Neural progenitor cell (in vitro differentiated cells): ENCODE measurements around the gene SDK1.

ENCODE experiments used
- EZH2 ChIP-seq: fragments of 200-600 bp; sonication (generic); IDR thresholded peaks from 2 replicates; pipeline ENCODE4 v1.6.1; 2017; ENCODE audit warnings: antibody characterized with exemption, mild to moderate bottlenecking, moderate library complexity
- TF ChIP-seq, protein P1 (sequence below): fragments of 200-600 bp; sonication (generic); IDR thresholded peaks from 2 replicates; pipeline ENCODE4 v1.5.1; 2017; ENCODE audit warnings: antibody characterized with exemption, mild to moderate bottlenecking

DNA sequence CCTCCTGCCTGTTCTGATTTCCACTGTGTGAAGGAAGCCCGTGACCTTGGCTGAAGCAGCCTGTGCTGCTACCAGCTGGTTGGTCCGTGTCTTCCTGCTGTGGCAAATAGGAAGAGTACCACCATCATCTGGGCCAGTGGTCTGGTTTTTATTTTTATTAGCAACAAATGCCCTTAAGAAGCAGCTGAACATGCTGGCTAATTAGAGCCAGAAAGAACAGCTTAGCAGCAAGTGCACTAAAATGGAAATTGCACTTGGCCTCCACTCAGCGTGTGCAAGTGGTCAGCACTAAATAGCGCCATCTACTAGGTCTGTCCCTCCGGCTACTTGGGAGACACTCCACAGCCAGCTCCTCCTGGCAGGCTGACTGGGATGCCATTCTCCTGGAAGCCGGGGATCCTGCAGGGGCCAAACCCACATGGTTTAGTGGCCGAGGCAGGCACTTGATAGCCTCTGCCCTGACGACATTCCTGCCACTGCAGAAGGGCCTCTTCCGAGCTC is 690.7 kb downstream of the SDK1 start:
- TF ChIP-seq, protein P1, sequence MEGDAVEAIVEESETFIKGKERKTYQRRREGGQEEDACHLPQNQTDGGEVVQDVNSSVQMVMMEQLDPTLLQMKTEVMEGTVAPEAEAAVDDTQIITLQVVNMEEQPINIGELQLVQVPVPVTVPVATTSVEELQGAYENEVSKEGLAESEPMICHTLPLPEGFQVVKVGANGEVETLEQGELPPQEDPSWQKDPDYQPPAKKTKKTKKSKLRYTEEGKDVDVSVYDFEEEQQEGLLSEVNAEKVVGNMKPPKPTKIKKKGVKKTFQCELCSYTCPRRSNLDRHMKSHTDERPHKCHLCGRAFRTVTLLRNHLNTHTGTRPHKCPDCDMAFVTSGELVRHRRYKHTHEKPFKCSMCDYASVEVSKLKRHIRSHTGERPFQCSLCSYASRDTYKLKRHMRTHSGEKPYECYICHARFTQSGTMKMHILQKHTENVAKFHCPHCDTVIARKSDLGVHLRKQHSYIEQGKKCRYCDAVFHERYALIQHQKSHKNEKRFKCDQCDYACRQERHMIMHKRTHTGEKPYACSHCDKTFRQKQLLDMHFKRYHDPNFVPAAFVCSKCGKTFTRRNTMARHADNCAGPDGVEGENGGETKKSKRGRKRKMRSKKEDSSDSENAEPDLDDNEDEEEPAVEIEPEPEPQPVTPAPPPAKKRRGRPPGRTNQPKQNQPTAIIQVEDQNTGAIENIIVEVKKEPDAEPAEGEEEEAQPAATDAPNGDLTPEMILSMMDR = no peak
- no peak for TF ChIP-seq EZH2
